WERI-Rb-1 (cell line): ENCODE data around the gene ROBO1.
A peak's percentile ranks its signal among the peaks of the same experiment; 100 is the strongest.

Experiments
- DNase-seq: peaks from one replicate; pipeline ENCODE4 v3.0.0-alpha.2; 2020
- H3K27ac ChIP-seq: fragments of 250-450 bp; sonication (Bioruptor Pico); 2 replicates; pipeline ENCODE4 v1.5.1; 2020; ENCODE audit warnings: mild to moderate bottlenecking, moderate library complexity
- H3K27me3 ChIP-seq: fragments of 250-450 bp; sonication (Bioruptor Pico); 2 replicates; pipeline ENCODE4 v1.5.1; 2021; ENCODE audit warnings: mild to moderate bottlenecking, low read depth, moderate library complexity; ENCODE audit not compliant: insufficient read depth, severe bottlenecking
- H3K36me3 ChIP-seq: fragments of 250-450 bp; sonication (Bioruptor Pico); 2 replicates; pipeline ENCODE4 v1.5.1; 2020; ENCODE audit warnings: mild to moderate bottlenecking, moderate library complexity
- H3K4me3 ChIP-seq: 2 replicates; pipeline ENCODE4 v1.5.1; 2011; ENCODE audit warnings: low read depth, mild to moderate bottlenecking, control low read depth, low read length
- H3K9me3 ChIP-seq: fragments of 250-450 bp; sonication (Bioruptor Pico); 2 replicates; pipeline ENCODE4 v1.5.1; 2021; ENCODE audit warnings: mild to moderate bottlenecking, moderate library complexity; ENCODE audit not compliant: severe bottlenecking
- TF ChIP-seq, protein P1 (sequence below): IDR thresholded peaks from 2 replicates; pipeline ENCODE4 v1.5.1; 2011; ENCODE audit warnings: low read depth, mild to moderate bottlenecking, control low read depth, inconsistent platforms, low read length

Gene ROBO1

DNA sequence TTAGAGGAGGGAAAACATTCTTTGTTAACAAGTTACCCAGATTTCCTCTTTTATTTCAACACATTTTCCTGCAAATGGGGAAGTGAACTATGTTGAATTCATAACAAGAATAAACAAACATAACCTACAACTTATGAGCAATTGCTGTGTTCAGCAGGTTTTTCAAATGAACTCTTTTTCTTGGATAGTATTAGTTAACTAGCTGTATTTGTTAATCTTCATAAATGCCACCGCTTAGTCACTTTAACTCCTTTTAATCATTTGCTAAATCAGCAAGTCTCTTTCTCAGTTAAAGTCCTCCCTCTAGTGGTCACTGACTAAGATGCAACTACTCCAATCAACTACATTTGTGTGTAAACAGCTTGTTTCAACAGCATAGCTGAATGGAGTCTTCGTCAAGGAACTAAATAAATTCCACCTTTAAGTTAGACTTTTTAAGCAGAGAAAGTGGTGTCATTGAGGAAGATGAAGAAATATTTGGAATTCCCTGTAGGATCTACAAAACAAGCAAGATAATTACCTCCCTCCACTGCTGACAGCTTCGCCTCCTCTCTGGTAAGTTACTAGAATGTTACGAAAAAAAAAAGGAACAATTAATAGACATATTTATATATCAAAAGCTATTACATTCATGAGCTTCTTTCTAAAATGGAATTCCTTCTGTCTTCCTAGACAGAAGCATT, 1122.0 kb downstream of the ROBO1 start:
- no peak overlapping the region for H3K4me3 ChIP-seq
- H3K9me3 ChIP-seq, result no peaks in the 10 kb centered on the region
- no peaks in the 10 kb centered on the region for H3K27me3 ChIP-seq
- no peak overlapping the region for H3K27ac ChIP-seq
- TF ChIP-seq, protein P1, sequence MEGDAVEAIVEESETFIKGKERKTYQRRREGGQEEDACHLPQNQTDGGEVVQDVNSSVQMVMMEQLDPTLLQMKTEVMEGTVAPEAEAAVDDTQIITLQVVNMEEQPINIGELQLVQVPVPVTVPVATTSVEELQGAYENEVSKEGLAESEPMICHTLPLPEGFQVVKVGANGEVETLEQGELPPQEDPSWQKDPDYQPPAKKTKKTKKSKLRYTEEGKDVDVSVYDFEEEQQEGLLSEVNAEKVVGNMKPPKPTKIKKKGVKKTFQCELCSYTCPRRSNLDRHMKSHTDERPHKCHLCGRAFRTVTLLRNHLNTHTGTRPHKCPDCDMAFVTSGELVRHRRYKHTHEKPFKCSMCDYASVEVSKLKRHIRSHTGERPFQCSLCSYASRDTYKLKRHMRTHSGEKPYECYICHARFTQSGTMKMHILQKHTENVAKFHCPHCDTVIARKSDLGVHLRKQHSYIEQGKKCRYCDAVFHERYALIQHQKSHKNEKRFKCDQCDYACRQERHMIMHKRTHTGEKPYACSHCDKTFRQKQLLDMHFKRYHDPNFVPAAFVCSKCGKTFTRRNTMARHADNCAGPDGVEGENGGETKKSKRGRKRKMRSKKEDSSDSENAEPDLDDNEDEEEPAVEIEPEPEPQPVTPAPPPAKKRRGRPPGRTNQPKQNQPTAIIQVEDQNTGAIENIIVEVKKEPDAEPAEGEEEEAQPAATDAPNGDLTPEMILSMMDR, result peak; percentile 46; the same call in 1 of the 2 replicates
- DNase-seq, result no peak
- no peaks in the 10 kb centered on the region; the same call in none of the 2 replicates for H3K36me3 ChIP-seq

GRCh38 chr3:78644847-78645246, 1123.0 kb downstream of the ROBO1 start:
- H3K9me3 ChIP-seq, result no peaks in the 10 kb centered on the region
- no peak overlapping the region for H3K27ac ChIP-seq
- no peak for DNase-seq
- H3K27me3 ChIP-seq, result no peaks in the 10 kb centered on the region
- no peak overlapping the region for H3K4me3 ChIP-seq
- TF ChIP-seq, protein P1, result no peak
- H3K36me3 ChIP-seq, result no peaks in the 10 kb centered on the region; the same call in 1 of the 2 replicates

DNA sequence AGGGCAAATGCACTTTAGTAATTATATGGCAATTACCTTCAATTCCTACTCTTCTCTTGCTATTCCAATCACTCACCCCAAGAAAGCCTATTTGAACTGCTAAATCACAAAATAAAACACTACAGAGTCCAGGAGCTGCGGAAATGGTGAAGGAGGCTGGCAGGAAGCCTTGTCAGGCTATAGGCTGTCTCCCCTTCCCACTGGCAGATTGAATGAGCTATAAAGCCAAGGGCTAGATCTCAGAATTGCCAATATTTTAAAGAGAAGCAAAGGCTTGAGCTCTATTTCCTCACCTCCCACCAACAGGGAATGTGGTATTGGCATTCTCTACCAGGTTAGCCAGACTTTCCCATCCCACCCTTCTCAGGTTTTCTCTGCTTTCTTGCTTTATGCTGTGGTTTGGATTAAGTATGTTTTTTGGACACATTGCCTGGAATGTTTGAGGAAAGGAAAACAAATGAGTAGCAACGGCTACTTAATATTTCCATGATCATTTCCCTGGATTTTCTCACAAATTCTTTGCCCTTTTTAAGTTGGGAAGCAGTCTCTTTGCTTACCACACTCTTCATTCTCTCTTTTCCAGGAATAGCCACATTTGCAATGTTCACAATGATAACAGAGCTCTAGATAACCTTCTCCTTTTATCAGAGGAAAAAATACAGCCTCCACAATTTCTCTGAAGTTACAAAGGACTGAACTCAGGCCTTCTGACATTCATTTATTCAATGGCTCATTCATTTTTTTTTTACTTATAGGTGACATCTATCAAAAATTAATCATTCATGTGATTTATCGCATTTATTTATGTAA, 1125.4 kb downstream of the ROBO1 start:
- Histone ChIP-seq H3K27ac (no peak overlapping the region), H3K9me3 (no peaks in the 10 kb centered on the region), H3K36me3 (no peaks in the 10 kb centered on the region; the same call in none of the 2 replicates), H3K4me3 (no peak overlapping the region), H3K27me3 (no peaks in the 10 kb centered on the region)
- TF ChIP-seq, protein P1, result no peak
- no peak for DNase-seq

- Histone ChIP-seq H3K27ac (no peak overlapping the region), H3K4me3 (no peak overlapping the region), H3K36me3 (no peaks in the 10 kb centered on the region; the same call in none of the 2 replicates), H3K27me3 (no peaks in the 10 kb centered on the region), H3K9me3 (no peaks in the 10 kb centered on the region)
- TF ChIP-seq, protein P1, result no peak
- no peak for DNase-seq
These were observed 1126.1 kb downstream of the ROBO1 start for GRCh38 chr3:78641703-78642102.

GRCh38 chr3:78634316-78634715, 1133.5 kb downstream of the ROBO1 start:
- H3K4me3 ChIP-seq, result no peak overlapping the region
- H3K9me3 ChIP-seq, result no peaks in the 10 kb centered on the region
- H3K27ac ChIP-seq, result no peak overlapping the region
- TF ChIP-seq, protein P1, result no peak
- H3K27me3 ChIP-seq, result no peaks in the 10 kb centered on the region
- H3K36me3 ChIP-seq, result peaks cover 46% of the 10 kb centered on the region
- DNase-seq, result no peak
